ENCODE measurements around the gene DTNA.

DTNA gene

DNA sequence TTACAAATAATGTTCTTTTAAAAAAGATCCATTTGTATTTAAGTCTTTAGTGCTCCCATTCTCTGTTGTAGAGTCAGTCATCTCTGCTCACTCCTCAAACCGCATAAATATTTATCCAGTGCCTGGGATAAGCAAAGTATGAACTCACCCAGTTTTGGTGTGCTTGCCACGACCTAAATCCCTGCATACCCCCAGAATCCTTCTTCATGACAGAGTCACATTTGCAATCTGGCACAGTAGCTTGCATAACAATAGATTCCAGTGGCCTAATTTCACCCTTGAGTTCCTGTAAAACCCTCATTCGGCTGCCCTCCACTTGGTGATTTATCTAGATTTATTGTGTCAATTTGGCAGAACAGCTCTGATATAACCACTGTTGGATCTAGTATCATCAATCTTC is 92.9 kb downstream of the DTNA start:
- H3K9me3 ChIP-seq (ENCODE audit: low read length) = no peaks in the 10 kb centered on the region
- H3F3A ChIP-seq (ENCODE audit: insufficient read depth, low read length) = no peaks in the 10 kb centered on the region
- no peaks in the 10 kb centered on the region for H3K27me3 ChIP-seq (ENCODE audit: insufficient read depth, low read length)
- H4K20me1 ChIP-seq (ENCODE audit: insufficient read depth, low read length) = no peaks in the 10 kb centered on the region
- H3K79me2 ChIP-seq (ENCODE audit: insufficient read depth, low read length) = no peaks in the 10 kb centered on the region
- H3K36me3 ChIP-seq (ENCODE audit: insufficient read depth, low read length) = no peaks in the 10 kb centered on the region
- H3K9ac ChIP-seq (ENCODE audit: low read length) = no peak overlapping the region
- no peak overlapping the region for H3K4me3 ChIP-seq (ENCODE audit: low read depth, low read length, poor library complexity, severe bottlenecking)
- H2AFZ ChIP-seq (ENCODE audit: low read length) = no peak overlapping the region
- H3K27ac ChIP-seq (ENCODE audit: low read depth, low read length, poor library complexity, severe bottlenecking) = no peak overlapping the region
- no peaks in the 10 kb centered on the region for H3K9me2 ChIP-seq (ENCODE audit: low read depth, low read length)
- no peaks in the 10 kb centered on the region for H3K4me1 ChIP-seq (ENCODE audit: insufficient read depth, low read length, severe bottlenecking)
- TF ChIP-seq, protein P1, sequence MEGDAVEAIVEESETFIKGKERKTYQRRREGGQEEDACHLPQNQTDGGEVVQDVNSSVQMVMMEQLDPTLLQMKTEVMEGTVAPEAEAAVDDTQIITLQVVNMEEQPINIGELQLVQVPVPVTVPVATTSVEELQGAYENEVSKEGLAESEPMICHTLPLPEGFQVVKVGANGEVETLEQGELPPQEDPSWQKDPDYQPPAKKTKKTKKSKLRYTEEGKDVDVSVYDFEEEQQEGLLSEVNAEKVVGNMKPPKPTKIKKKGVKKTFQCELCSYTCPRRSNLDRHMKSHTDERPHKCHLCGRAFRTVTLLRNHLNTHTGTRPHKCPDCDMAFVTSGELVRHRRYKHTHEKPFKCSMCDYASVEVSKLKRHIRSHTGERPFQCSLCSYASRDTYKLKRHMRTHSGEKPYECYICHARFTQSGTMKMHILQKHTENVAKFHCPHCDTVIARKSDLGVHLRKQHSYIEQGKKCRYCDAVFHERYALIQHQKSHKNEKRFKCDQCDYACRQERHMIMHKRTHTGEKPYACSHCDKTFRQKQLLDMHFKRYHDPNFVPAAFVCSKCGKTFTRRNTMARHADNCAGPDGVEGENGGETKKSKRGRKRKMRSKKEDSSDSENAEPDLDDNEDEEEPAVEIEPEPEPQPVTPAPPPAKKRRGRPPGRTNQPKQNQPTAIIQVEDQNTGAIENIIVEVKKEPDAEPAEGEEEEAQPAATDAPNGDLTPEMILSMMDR (IDR thresholded peaks at IDR 0.05; ENCODE audit: low read length) = no peak
- no peak for TF ChIP-seq EZH2 (IDR thresholded peaks at IDR 0.05; ENCODE audit: borderline replicate concordance, low read length)
- H3K4me2 ChIP-seq (ENCODE audit: low read length) = no peak overlapping the region

DNA sequence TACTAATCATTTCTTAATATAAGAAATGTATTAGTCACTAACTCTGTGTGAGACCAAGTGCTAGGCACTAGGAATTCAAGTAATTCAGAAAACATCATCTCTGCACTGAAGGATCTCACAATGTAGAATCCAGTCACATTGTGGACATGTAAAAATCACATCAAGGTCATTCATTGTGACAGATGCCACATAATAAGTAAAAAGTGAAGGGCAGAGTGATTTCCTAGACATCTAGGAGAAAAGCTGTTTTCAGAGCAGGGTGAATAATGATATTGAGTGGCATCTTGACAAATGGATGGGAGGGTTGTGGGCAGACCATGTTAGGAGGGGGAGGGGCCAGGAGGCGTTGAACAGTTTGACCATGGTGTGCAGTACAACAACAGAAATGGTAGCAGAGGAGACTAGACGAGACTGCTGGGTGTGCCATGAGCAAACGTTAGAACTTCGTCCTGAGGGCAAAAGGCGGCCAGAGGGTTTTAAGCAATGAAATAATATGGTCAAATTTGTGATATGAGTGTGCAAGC is 93.8 kb downstream of the DTNA start:
- Histone ChIP-seq H3K4me2 (ENCODE audit: low read length) (no peak overlapping the region), H3K27me3 (ENCODE audit: insufficient read depth, low read length) (no peaks in the 10 kb centered on the region), H2AFZ (ENCODE audit: low read length) (no peak overlapping the region), H3F3A (ENCODE audit: insufficient read depth, low read length) (no peaks in the 10 kb centered on the region), H3K4me3 (ENCODE audit: low read depth, low read length, poor library complexity, severe bottlenecking) (no peak overlapping the region), H3K9me3 (ENCODE audit: low read length) (no peaks in the 10 kb centered on the region), H3K79me2 (ENCODE audit: insufficient read depth, low read length) (no peaks in the 10 kb centered on the region), H3K27ac (ENCODE audit: low read depth, low read length, poor library complexity, severe bottlenecking) (no peak overlapping the region), H4K20me1 (ENCODE audit: insufficient read depth, low read length) (no peaks in the 10 kb centered on the region), H3K9me2 (ENCODE audit: low read depth, low read length) (no peaks in the 10 kb centered on the region), H3K9ac (ENCODE audit: low read length) (no peak overlapping the region), H3K4me1 (ENCODE audit: insufficient read depth, low read length, severe bottlenecking) (no peaks in the 10 kb centered on the region), H3K36me3 (ENCODE audit: insufficient read depth, low read length) (no peaks in the 10 kb centered on the region)
- TF ChIP-seq, protein P1 (IDR thresholded peaks at IDR 0.05; ENCODE audit: low read length) = no peak
- no peak for TF ChIP-seq EZH2 (IDR thresholded peaks at IDR 0.05; ENCODE audit: borderline replicate concordance, low read length)

DNA sequence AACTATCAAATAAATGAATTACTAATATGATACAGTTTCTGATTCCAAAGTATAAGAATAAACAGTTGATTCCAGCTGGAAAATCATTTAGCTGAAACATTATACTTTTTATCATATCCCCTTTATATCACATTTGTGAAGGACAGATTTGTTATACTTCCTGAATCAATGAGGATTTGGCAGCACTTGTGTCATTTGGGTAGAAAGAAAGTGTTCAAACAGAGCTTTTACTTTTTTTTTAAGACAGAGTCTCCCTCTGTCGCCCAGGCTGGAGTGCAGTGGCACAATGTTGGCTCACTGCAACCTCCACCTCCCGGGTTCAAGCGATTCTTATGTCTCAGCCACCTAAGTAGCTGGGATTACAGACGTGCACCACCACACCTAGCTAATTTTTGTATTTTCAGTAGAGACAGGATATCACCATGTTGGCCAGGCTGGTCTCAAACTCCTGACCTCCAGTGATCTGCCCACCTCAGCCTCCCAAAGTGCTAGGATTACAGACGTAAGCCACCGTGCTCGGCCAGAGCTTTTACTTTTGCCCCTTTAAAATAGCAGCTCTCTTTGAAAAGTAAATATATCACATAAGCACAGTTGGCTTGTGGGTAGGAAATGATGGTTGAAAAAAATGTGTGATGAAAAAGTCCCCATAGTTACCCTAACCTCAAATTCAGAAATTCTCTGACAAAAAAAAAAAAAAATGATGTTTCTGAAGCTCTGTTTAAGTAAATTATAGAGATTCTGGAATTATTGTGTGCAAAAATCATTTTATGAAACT is 95.2 kb downstream of the DTNA start:
- H3K36me3 ChIP-seq (ENCODE audit: insufficient read depth, low read length) = no peaks in the 10 kb centered on the region

More for the DNA sequence above, 95.2 kb downstream of the DTNA start:
- Histone ChIP-seq H3K79me2 (ENCODE audit: insufficient read depth, low read length) (no peaks in the 10 kb centered on the region), H2AFZ (ENCODE audit: low read length) (no peak overlapping the region), H3K9ac (ENCODE audit: low read length) (no peak overlapping the region), H3K27ac (ENCODE audit: low read depth, low read length, poor library complexity, severe bottlenecking) (no peak overlapping the region), H3K27me3 (ENCODE audit: insufficient read depth, low read length) (no peaks in the 10 kb centered on the region), H3K4me2 (ENCODE audit: low read length) (no peak overlapping the region), H3K9me3 (ENCODE audit: low read length) (no peaks in the 10 kb centered on the region), H3K4me3 (ENCODE audit: low read depth, low read length, poor library complexity, severe bottlenecking) (no peak overlapping the region), H3K4me1 (ENCODE audit: insufficient read depth, low read length, severe bottlenecking) (no peaks in the 10 kb centered on the region), H3F3A (ENCODE audit: insufficient read depth, low read length) (no peaks in the 10 kb centered on the region), H4K20me1 (ENCODE audit: insufficient read depth, low read length) (no peaks in the 10 kb centered on the region), H3K9me2 (ENCODE audit: low read depth, low read length) (no peaks in the 10 kb centered on the region)
- TF ChIP-seq, protein P1 (IDR thresholded peaks at IDR 0.05; ENCODE audit: low read length) = no peak
- no peak for TF ChIP-seq EZH2 (IDR thresholded peaks at IDR 0.05; ENCODE audit: borderline replicate concordance, low read length)

All from OCI-LY1 (cell line).